Neural progenitor cell (in vitro differentiated cells): ENCODE data around the gene TAS2R41.

ENCODE experiments used
- CTCF ChIP-seq: fragments of 200-600 bp; sonication (generic); IDR thresholded peaks from 2 replicates; pipeline ENCODE4 v1.5.1; 2017; ENCODE audit warnings: antibody characterized with exemption, mild to moderate bottlenecking
- EZH2phosphoT487 ChIP-seq: fragments of 200-600 bp; sonication (generic); IDR thresholded peaks from 2 replicates; pipeline ENCODE4 v1.6.1; 2017; ENCODE audit warnings: antibody characterized with exemption

- no peak for TF ChIP-seq CTCF
- TF ChIP-seq EZH2phosphoT487, result no peak
These were observed 7.8 kb downstream of the TAS2R41 start for GRCh38 chr7:143485500-143485899.
